Measurements from ENCODE around the gene MYCBP2.

- TF ChIP-seq GATA3 (IDR thresholded peaks at IDR 0.05; ENCODE audit: low read depth, low read length) = no peak
- no peak for TF ChIP-seq GATA2 (IDR thresholded peaks at IDR 0.05; ENCODE audit: low read depth, low read length)
These were observed 300.5 kb downstream of the MYCBP2 start for GRCh38 chr13:77026255-77026860.
